Calu3 (cell line): ENCODE measurements around the gene ACTN1. TPM values are rescaled to one million over a fixed set of nuclear protein-coding genes. Genes with fewer than 3 reads are reported as not detected.
"Not testable (repeated sequence)": the region's sequence is repeated elsewhere in the genome, so short reads cannot be mapped to it uniquely, and the experiment has no call there.

Source experiments
- BruUV-seq: library from RNA; stranded (reverse); fragments of 400-500 nt; replicated peaks from 2 replicates; lab custom pipeline; 2021; lab: Mats Ljungman, UMichigan
- CTCF ChIA-PET: fragments of 300-600 bp; sonication (Branson Sonifier 250); formaldehyde crosslinking; loops from one replicate; lab custom pipeline; 2022; ENCODE audit warnings: antibody characterized with exemption; lab: Charles Lee
- DNase-seq: peaks from one replicate; pipeline ENCODE4 v3.0.0; 2022
- H3K27ac Mint-ChIP-seq: one replicate; pipeline ENCODE4 v1.8.0; 2022; ENCODE audit warnings: mixed read lengths; ENCODE audit not compliant: unreplicated experiment
- H3K27me3 Mint-ChIP-seq: one replicate; pipeline ENCODE4 v1.8.0; 2022; ENCODE audit warnings: mixed read lengths; ENCODE audit not compliant: unreplicated experiment
- H3K36me3 Mint-ChIP-seq: one replicate; pipeline ENCODE4 v1.8.0; 2022; ENCODE audit warnings: mild to moderate bottlenecking, moderate library complexity, mixed read lengths; ENCODE audit not compliant: insufficient read depth, unreplicated experiment
- H3K4me1 Mint-ChIP-seq: one replicate; pipeline ENCODE4 v1.8.0; 2022; ENCODE audit warnings: mild to moderate bottlenecking, low read depth, mixed read lengths; ENCODE audit not compliant: unreplicated experiment
- H3K4me3 Mint-ChIP-seq: one replicate; pipeline ENCODE4 v1.8.0; 2022; ENCODE audit warnings: mild to moderate bottlenecking, low read depth, moderate library complexity, mixed read lengths; ENCODE audit not compliant: unreplicated experiment
- H3K9me3 Mint-ChIP-seq: one replicate; pipeline ENCODE4 v1.8.0; 2022; ENCODE audit warnings: low read depth, mixed read lengths; ENCODE audit not compliant: unreplicated experiment
- CTCF ChIP-seq: fragments of 200-600 bp; IDR thresholded peaks from one replicate; pipeline ENCODE4 v1.8.0; 2022; ENCODE audit warnings: antibody characterized with exemption; ENCODE audit not compliant: unreplicated experiment
- intact Hi-C: fragments of 100-400 bp; cut with micrococcal nuclease; formaldehyde crosslinking; loops from one replicate; pipeline ENCODE4 v1.10.0; 2022; ENCODE audit not compliant: unreplicated experiment
- total RNA-seq: library from RNA; stranded (reverse); gene quantifications from 2 replicates; pipeline ENCODE4 v1.2.3, GENCODE V29; 2022

The ACTN1 gene
- total RNA-seq, 1 experiment from 2014 or later, result 326 TPM

- CTCF ChIA-PET, result interaction anchor here (0.7 kb wide), 2 partner anchors 13 to 682 kb away, joined by 3 to 4 read pairs; no protein-coding TSS in a partner anchor
- Mint-ChIP-seq H3K9me3 (no peaks in the 10 kb centered on the region), H3K27me3 (no peaks in the 10 kb centered on the region), H3K4me1 (peaks cover 13% of the 10 kb centered on the region), H3K27ac (no peak overlapping the region), H3K36me3 (peaks cover 8% of the 10 kb centered on the region), H3K4me3 (no peak overlapping the region)
- no TSS peak for BruUV-seq
- intact Hi-C loops, result loop anchor here (2.0 kb wide), 1 partner anchor 1009 kb away; no protein-coding TSS in a partner anchor
- DNase-seq, result no peak
- no peak for TF ChIP-seq CTCF
Measured at GRCh38 chr14:68849416-68849815, 129.7 kb downstream of the ACTN1 start.

GRCh38 chr14:68848253-68848652 is 130.8 kb downstream of the ACTN1 start:
- no peak for TF ChIP-seq CTCF
- H3K4me3 Mint-ChIP-seq, result no peak overlapping the region

GRCh38 chr14:68847640-68848039 is 131.5 kb downstream of the ACTN1 start:
- intact Hi-C loops, result loop anchor here (2.0 kb wide), 1 partner anchor 1007 kb away; no protein-coding TSS in a partner anchor
- H3K4me3 Mint-ChIP-seq, H3K9me3 Mint-ChIP-seq, DNase-seq, H3K27ac Mint-ChIP-seq, BruUV-seq, H3K27me3 Mint-ChIP-seq, CTCF ChIA-PET: not testable (repeated sequence)
- Mint-ChIP-seq H3K4me1 (peaks cover 20% of the 10 kb centered on the region), H3K36me3 (peaks cover 11% of the 10 kb centered on the region)

More at GRCh38 chr14:68848253-68848652, 130.8 kb downstream of the ACTN1 start:
- intact Hi-C loops, result loop anchor here (2.0 kb wide), 1 partner anchor 1007 kb away; no protein-coding TSS in a partner anchor
- Mint-ChIP-seq H3K4me1 (peaks cover 14% of the 10 kb centered on the region), H3K36me3 (peaks cover 11% of the 10 kb centered on the region), H3K9me3 (no peaks in the 10 kb centered on the region), H3K27ac (no peak overlapping the region), H3K27me3 (no peaks in the 10 kb centered on the region)
- no TSS peak for BruUV-seq
- CTCF ChIA-PET, result no interaction called here
- no peak for DNase-seq

- CTCF ChIA-PET, result no interaction called here
- no peak for TF ChIP-seq CTCF
- H3K27me3 Mint-ChIP-seq, result no peaks in the 10 kb centered on the region
- DNase-seq, result no peak
- H3K4me3 Mint-ChIP-seq, result no peak overlapping the region
- H3K27ac Mint-ChIP-seq, result no peak overlapping the region
- peaks cover 26% of the 10 kb centered on the region for H3K4me1 Mint-ChIP-seq
- BruUV-seq, result no TSS peak
- intact Hi-C loops, result no loop called here
- peaks cover 11% of the 10 kb centered on the region for H3K36me3 Mint-ChIP-seq
- H3K9me3 Mint-ChIP-seq, result no peaks in the 10 kb centered on the region
Measured at GRCh38 chr14:68846466-68846865, 132.6 kb downstream of the ACTN1 start.

GRCh38 chr14:68844210-68844545 is 134.9 kb downstream of the ACTN1 start:
- no peaks in the 10 kb centered on the region for H3K27me3 Mint-ChIP-seq
- H3K36me3 Mint-ChIP-seq, result peaks cover 11% of the 10 kb centered on the region
- no peak overlapping the region for H3K27ac Mint-ChIP-seq
- peak overlapping the region; percentile 40 for H3K4me3 Mint-ChIP-seq
- no peaks in the 10 kb centered on the region for H3K9me3 Mint-ChIP-seq
- CTCF ChIA-PET, result interaction anchor here (0.6 to 1.8 kb wide), 8 partner anchors 18 to 960 kb away, joined by 3 to 12 read pairs (median 3); partner anchors contain the start of gene ZFP36L1
- H3K4me1 Mint-ChIP-seq, result peaks cover 28% of the 10 kb centered on the region
- intact Hi-C loops, result loop anchor here (5.0 kb wide), 2 partner anchors 912 to 962 kb away; no protein-coding TSS in a partner anchor
- no peak for TF ChIP-seq CTCF
- no peak for DNase-seq
- BruUV-seq, result no TSS peak
